Upper lobe of left lung (tissue), 6 donors: ENCODE data around the gene UBASH3A. TPM values are rescaled to one million over a fixed set of nuclear protein-coding genes. Genes with fewer than 3 reads are reported as not detected.

ENCODE experiments used
- ATAC-seq, 2 donors: fragments of 200-7000 bp; cut with Tn5 transposase; one replicate each; pipeline ENCODE4 v1.9.1; 2022; ENCODE audit warnings: mild to moderate bottlenecking in 2 of 2, moderate library complexity in 2 of 2; ENCODE audit not compliant: low FRiP score in 2 of 2
- DNase-seq, 2 donors: peaks; one replicate each; pipeline ENCODE4 v3.0.0-alpha.2; 2019 to 2020
- H3K27ac ChIP-seq, 4 donors: fragments of 200-600 bp; sonication (generic); one replicate each; pipeline ENCODE4 v1.5.1; 2016 to 2019
- H3K27me3 ChIP-seq, 4 donors: fragments of 200-600 bp; sonication (generic); one replicate each; pipeline ENCODE4 v1.5.1; 2017 to 2019
- H3K36me3 ChIP-seq, 4 donors: fragments of 200-600 bp; sonication (generic); one replicate each; pipeline ENCODE4 v1.5.1; 2016 to 2019
- H3K4me1 ChIP-seq, 4 donors: fragments of 200-600 bp; sonication (generic); one replicate each; pipeline ENCODE4 v1.5.1; 2018 to 2019
- H3K4me3 ChIP-seq, 4 donors: fragments of 200-600 bp; sonication (generic); one replicate each; pipeline ENCODE4 v1.5.1; 2017 to 2019; ENCODE audit warnings: mild to moderate bottlenecking in 2 of 4, moderate library complexity in 1 of 4
- H3K9me3 ChIP-seq, 4 donors: fragments of 200-600 bp; sonication (generic); one replicate each; pipeline ENCODE4 v1.5.1; 2018 to 2019
- CTCF ChIP-seq, 6 experiments: fragments of 450-650 bp in 4 of 6; fragments of 200-600 bp in 2 of 6; sonication (generic) in 2 of 6; IDR thresholded peaks; one replicate each; pipeline ENCODE4 v1.5.1; 2016 to 2019; ENCODE audit warnings: antibody characterized with exemption in 6 of 6
- EP300 ChIP-seq, 4 donors: sonication (generic); formaldehyde crosslinking; IDR thresholded peaks; one replicate each; pipeline ENCODE4 v1.5.1; 2017; ENCODE audit warnings: antibody characterized with exemption in 4 of 4, control low read depth in 2 of 4
- POLR2A ChIP-seq, 4 donors: fragments of 450-650 bp; IDR thresholded peaks; one replicate each; pipeline ENCODE4 v1.5.1; 2016 to 2017; ENCODE audit warnings: antibody characterized with exemption in 4 of 4, mild to moderate bottlenecking in 2 of 4
- POLR2AphosphoS5 ChIP-seq, 2 donors: sonication (generic); formaldehyde crosslinking; IDR thresholded peaks; one replicate each; pipeline ENCODE4 v1.5.1; 2017; ENCODE audit warnings: antibody characterized with exemption in 2 of 2
- WGBS, 2 donors: methylation state at CpG; one replicate each; pipeline ENCODE4 v1.1.5; 2017 to 2018; 5-methylcytosine and 5-hydroxymethylcytosine counted together
- total RNA-seq, 6 donors: library from RNA; depleted of rRNA in 4 of 6; stranded (reverse); fragments of >200 nt in 4 of 6; gene quantifications; one replicate each; pipeline versions ENCODE4 v1.1.0 to v1.2.1, GENCODE V29; 2016 to 2021
- donor health status: DM: no; HTN: no; CAD: no; lungs with moderate emphysema.
- donor health status: DM: no; HTN: yes; CAD: no; lungs with severe emphysema.

Gene UBASH3A
- total RNA-seq, 6 donors from 2014 or later = 1.4 to 7.3 (median 2.9) TPM; not detected in 1

- TF ChIP-seq POLR2AphosphoS5 (IDR thresholded peaks at IDR 0.05) (no peak), POLR2A (IDR thresholded peaks at IDR 0.05) (no peak), EP300 (IDR thresholded peaks at IDR 0.05) (no peak), CTCF (IDR thresholded peaks at IDR 0.05) (no peak)
- ATAC-seq = no peak
- no peak overlapping the region for H3K4me3 ChIP-seq
- H3K27me3 ChIP-seq = no peaks in the 10 kb centered on the region
- DNase-seq = peak in 1 of 2 donors; percentile 33
- H3K27ac ChIP-seq = no peak overlapping the region
- no peaks in the 10 kb centered on the region for H3K36me3 ChIP-seq
- no peaks in the 10 kb centered on the region for H3K9me3 ChIP-seq
- H3K4me1 ChIP-seq = peaks cover 0 to 3% (median 2%) of the 10 kb centered on the region in 4 donors
- 73 to 85% methylated on average over 11 of the region's 11 CpGs for WGBS, 2 donors
Measured at GRCh38 chr21:42375506-42375905, 28.2 kb upstream of the UBASH3A start.

- Histone ChIP-seq H3K36me3 (no peaks in the 10 kb centered on the region), H3K9me3 (no peaks in the 10 kb centered on the region), H3K4me3 (no peak overlapping the region), H3K27ac (no peak overlapping the region), H3K27me3 (no peaks in the 10 kb centered on the region), H3K4me1 (peaks cover 0 to 3% (median 2%) of the 10 kb centered on the region in 4 donors)
- ATAC-seq (no peak), DNase-seq (no peak)
- WGBS, 2 donors = 86 to 100% methylated on average over 2 to 3 of the region's 3 CpGs
- TF ChIP-seq CTCF (IDR thresholded peaks at IDR 0.05) = no peak
Measured at GRCh38 chr21:42375966-42376337, 27.8 kb upstream of the UBASH3A start.

- Histone ChIP-seq H3K27me3 (no peaks in the 10 kb centered on the region), H3K4me1 (peaks cover 0 to 3% (median 2%) of the 10 kb centered on the region in 4 donors), H3K27ac (no peak overlapping the region), H3K4me3 (no peak overlapping the region), H3K36me3 (no peaks in the 10 kb centered on the region), H3K9me3 (peaks cover 0 to 4% (median 0%) of the 10 kb centered on the region in 4 donors)
- WGBS, 2 donors = 66 to 78% methylated on average over 29 to 31 of the region's 32 CpGs
- DNase-seq (peak in 1 of 2 donors; percentile 82), ATAC-seq (no peak)
- peak in 2 of 6 experiments; percentile 10 to 37 for TF ChIP-seq CTCF (IDR thresholded peaks at IDR 0.05)
- no peak for TF ChIP-seq POLR2A (IDR thresholded peaks at IDR 0.05)
Measured at GRCh38 chr21:42376338-42376982, 27.2 kb upstream of the UBASH3A start.

- no peak for ATAC-seq
- no peak for DNase-seq
- peaks cover 0 to 10% (median 0%) of the 10 kb centered on the region in 4 donors for H3K9me3 ChIP-seq
- H3K27me3 ChIP-seq = no peaks in the 10 kb centered on the region
- TF ChIP-seq EP300 (IDR thresholded peaks at IDR 0.05) = no peak
- WGBS, 2 donors = 85 to 87% methylated on average over 23 to 24 of the region's 24 CpGs
- peaks cover 0 to 3% (median 2%) of the 10 kb centered on the region in 4 donors for H3K4me1 ChIP-seq
- no peak overlapping the region for H3K4me3 ChIP-seq
- no peaks in the 10 kb centered on the region for H3K36me3 ChIP-seq
- H3K27ac ChIP-seq = no peak overlapping the region
Measured at GRCh38 chr21:42377211-42377950, 26.3 kb upstream of the UBASH3A start.

GRCh38 chr21:42377951-42378340 is 25.8 kb upstream of the UBASH3A start:
- Histone ChIP-seq H3K4me1 (peaks cover 0 to 3% (median 2%) of the 10 kb centered on the region in 4 donors), H3K4me3 (no peak overlapping the region), H3K27ac (no peak overlapping the region), H3K27me3 (no peaks in the 10 kb centered on the region), H3K36me3 (no peaks in the 10 kb centered on the region), H3K9me3 (peaks cover 0 to 10% (median 0%) of the 10 kb centered on the region in 4 donors)
- 99 to 100% methylated on average over 3 to 5 of the region's 5 CpGs for WGBS, 2 donors
- DNase-seq (no peak), ATAC-seq (no peak)
- no peak for TF ChIP-seq CTCF (IDR thresholded peaks at IDR 0.05)
